ENCODE data around the gene PRKACA.
"Not testable (repeated sequence)": the region's sequence is repeated elsewhere in the genome, so short reads cannot be mapped to it uniquely, and the experiment has no call there.

GRCh38 chr19:14042659-14043608, 74.6 kb downstream of the PRKACA start:
- TF ChIP-seq CTCF (conservative IDR thresholded peaks at IDR 0.05 in 1 of 2, IDR thresholded peaks at IDR 0.05 in 1 of 2; ENCODE audit: low read depth in 1 of 2, low read length in 2 of 2): peak; percentile 47 to 62
- TF ChIP-seq EZH2 (IDR thresholded peaks at IDR 0.05; ENCODE audit: low read length, missing control alignments): not testable (repeated sequence)

All from fibroblast of lung (primary cell).